Panc1 (cell line): ENCODE results near the gene ZNF335. TPM values are rescaled to one million over a fixed set of nuclear protein-coding genes. Genes with fewer than 3 reads are reported as not detected.

ENCODE experiments used
- ATAC-seq: fragments of 200-7000 bp; cut with Tn5 transposase; 2 replicates; pipeline ENCODE4 v1.9.1; 2020; ENCODE audit warnings: mild to moderate bottlenecking, moderate library complexity
- BruUV-seq: library from RNA; stranded (reverse); fragments of 400-500 nt; replicated peaks from 2 replicates; lab custom pipeline; 2021; lab: Mats Ljungman, UMichigan
- CTCF ChIA-PET: fragments of 300-600 bp; sonication (Branson Sonifier 250); formaldehyde crosslinking; loops from one replicate; lab custom pipeline; 2022; ENCODE audit warnings: antibody characterized with exemption; lab: Charles Lee
- POLR2A ChIA-PET: fragments of 300-600 bp; sonication (Branson Sonifier 250); formaldehyde crosslinking; loops from one replicate; lab custom pipeline; 2022; ENCODE audit warnings: antibody characterized with exemption; lab: Charles Lee
- DNase-seq: peaks from one replicate; pipeline ENCODE4 v3.0.0-alpha.2; 2010; ENCODE audit warnings: low read depth, low spot score
- H3K27ac ChIP-seq: 2 replicates; pipeline ENCODE4 v1.5.1; 2011; ENCODE audit warnings: mild to moderate bottlenecking, low read length, inconsistent platforms
- H3K27me3 ChIP-seq: fragments of 200-500 bp; sonication (Bioruptor generic); 2 replicates; pipeline ENCODE4 v1.6.0; 2014; ENCODE audit warnings: low read length, inconsistent platforms; ENCODE audit not compliant: control insufficient read depth, insufficient read depth
- H3K36me3 ChIP-seq: fragments of 200-500 bp; sonication (Bioruptor generic); 2 replicates; pipeline ENCODE4 v1.5.1; 2014; ENCODE audit warnings: inconsistent platforms, mild to moderate bottlenecking, low read length, moderate library complexity; ENCODE audit not compliant: control insufficient read depth, insufficient read depth
- H3K4me1 ChIP-seq: 2 replicates; pipeline ENCODE4 v1.5.1; 2011; ENCODE audit warnings: inconsistent platforms, mild to moderate bottlenecking, low read length, moderate library complexity; ENCODE audit not compliant: control insufficient read depth, insufficient read depth
- H3K4me3 ChIP-seq, 2 experiments: 2 replicates each; pipeline ENCODE4 v1.5.1; 2011 to 2012; ENCODE audit warnings: low read depth in 2 of 2, low read length in 2 of 2, mild to moderate bottlenecking in 2 of 2, inconsistent platforms in 1 of 2, moderate library complexity in 1 of 2
- H3K9me3 ChIP-seq: fragments of 200-500 bp; sonication (Bioruptor generic); 2 replicates; pipeline ENCODE4 v1.5.1; 2014; ENCODE audit warnings: low read depth, mild to moderate bottlenecking, inconsistent platforms, low read length, moderate library complexity; ENCODE audit not compliant: control insufficient read depth, insufficient read depth
- POLR2AphosphoS5 ChIP-seq: IDR thresholded peaks from 2 replicates; pipeline ENCODE4 v1.6.1; 2012; ENCODE audit warnings: mild to moderate bottlenecking, low read depth, low read length, moderate library complexity
- SIN3A ChIP-seq: IDR thresholded peaks from 2 replicates; pipeline ENCODE4 v1.6.1; 2012; ENCODE audit warnings: low read depth, mild to moderate bottlenecking, low read length, moderate library complexity, borderline replicate concordance; ENCODE audit not compliant: insufficient read depth
- TCF7L2 ChIP-seq: IDR thresholded peaks from 2 replicates; pipeline ENCODE4 v1.6.1; 2011; ENCODE audit warnings: mild to moderate bottlenecking, low read depth, low read length, inconsistent platforms
- in situ Hi-C: cut with HindIII; loops from 2 replicates; pipeline ENCODE4 v1.10.0; 2016; ENCODE audit warnings: low sequenced_read_pairs, low pct_unique_long_range_greater_than_20kb
- intact Hi-C: fragments of 100-400 bp; cut with micrococcal nuclease; formaldehyde crosslinking; loops from one replicate; pipeline ENCODE4 v1.10.0; 2022; ENCODE audit not compliant: unreplicated experiment
- total RNA-seq: library from RNA; stranded (reverse); gene quantifications from one replicate; pipeline ENCODE4 v1.2.1, GENCODE V29; 2021; ENCODE audit not compliant: unreplicated experiment
- TF ChIP-seq, protein P1 (sequence below), 2 experiments: IDR thresholded peaks; 2 replicates each; pipeline ENCODE4 v1.6.1; 2011 to 2012; ENCODE audit warnings: low read depth in 2 of 2, control low read depth in 1 of 2, low read length in 1 of 2, mild to moderate bottlenecking in 1 of 2, moderate library complexity in 1 of 2; ENCODE audit not compliant: insufficient read depth in 1 of 2
- TF ChIP-seq, protein P2 (sequence below): fragments of 450-650 bp; IDR thresholded peaks from 2 replicates; pipeline ENCODE4 v1.5.1; 2017; ENCODE audit warnings: mild to moderate bottlenecking

Gene ZNF335
- total RNA-seq, 1 experiment from 2014 or later, result 31.1 TPM

DNA sequence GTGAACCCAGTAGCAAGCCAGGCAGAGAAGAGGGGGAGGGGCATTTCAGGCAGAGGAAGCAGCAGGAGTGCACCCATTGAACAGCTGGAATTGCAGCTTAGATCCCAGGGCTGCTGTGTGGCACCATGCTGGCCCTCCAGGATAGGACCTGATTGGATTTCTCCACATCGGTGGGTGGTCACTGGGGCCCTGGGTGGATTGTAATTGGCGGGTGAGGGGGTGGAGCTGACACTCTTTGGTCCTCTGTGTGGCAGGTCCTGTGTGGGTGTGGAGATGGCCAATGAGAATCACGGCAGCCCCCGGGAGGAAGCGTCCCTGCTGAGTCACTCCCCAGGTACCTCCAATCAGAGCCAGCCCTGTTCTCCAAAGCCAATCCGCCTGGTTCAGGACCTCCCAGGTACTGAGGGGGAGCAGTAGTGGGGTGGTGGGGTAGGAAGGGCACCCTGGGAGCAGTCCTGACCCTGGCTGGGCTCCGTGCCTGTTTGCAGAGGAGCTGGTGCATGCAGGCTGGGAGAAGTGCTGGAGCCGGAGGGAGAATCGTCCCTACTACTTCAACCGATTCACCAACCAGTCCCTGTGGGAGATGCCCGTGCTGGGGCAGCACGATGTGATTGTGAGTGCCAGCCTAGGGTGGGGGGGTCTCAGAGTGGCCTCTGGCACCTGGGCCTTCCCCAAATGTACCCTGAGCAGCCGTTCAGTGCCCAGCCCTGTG is 33.1 kb downstream of the ZNF335 start:
- ATAC-seq, result no peak
- Histone ChIP-seq H3K27me3 (no peaks in the 10 kb centered on the region), H3K9me3 (no peaks in the 10 kb centered on the region), H3K27ac (no peak overlapping the region), H3K36me3 (no peaks in the 10 kb centered on the region; the same call in 1 of the 2 replicates), H3K4me1 (peaks cover 4% of the 10 kb centered on the region), H3K4me3 (no peak overlapping the region)
- in situ Hi-C loops, result no loop called here
- BruUV-seq, result no TSS peak
- no peak for DNase-seq
- intact Hi-C loops, result no loop called here
- ChIA-PET POLR2A (no interaction called here), CTCF (interaction anchor here (0.6 kb wide), 2 partner anchors 15 to 37 kb away, joined by 4 to 13 read pairs; no protein-coding TSS in a partner anchor)
- TF ChIP-seq, protein P1, sequence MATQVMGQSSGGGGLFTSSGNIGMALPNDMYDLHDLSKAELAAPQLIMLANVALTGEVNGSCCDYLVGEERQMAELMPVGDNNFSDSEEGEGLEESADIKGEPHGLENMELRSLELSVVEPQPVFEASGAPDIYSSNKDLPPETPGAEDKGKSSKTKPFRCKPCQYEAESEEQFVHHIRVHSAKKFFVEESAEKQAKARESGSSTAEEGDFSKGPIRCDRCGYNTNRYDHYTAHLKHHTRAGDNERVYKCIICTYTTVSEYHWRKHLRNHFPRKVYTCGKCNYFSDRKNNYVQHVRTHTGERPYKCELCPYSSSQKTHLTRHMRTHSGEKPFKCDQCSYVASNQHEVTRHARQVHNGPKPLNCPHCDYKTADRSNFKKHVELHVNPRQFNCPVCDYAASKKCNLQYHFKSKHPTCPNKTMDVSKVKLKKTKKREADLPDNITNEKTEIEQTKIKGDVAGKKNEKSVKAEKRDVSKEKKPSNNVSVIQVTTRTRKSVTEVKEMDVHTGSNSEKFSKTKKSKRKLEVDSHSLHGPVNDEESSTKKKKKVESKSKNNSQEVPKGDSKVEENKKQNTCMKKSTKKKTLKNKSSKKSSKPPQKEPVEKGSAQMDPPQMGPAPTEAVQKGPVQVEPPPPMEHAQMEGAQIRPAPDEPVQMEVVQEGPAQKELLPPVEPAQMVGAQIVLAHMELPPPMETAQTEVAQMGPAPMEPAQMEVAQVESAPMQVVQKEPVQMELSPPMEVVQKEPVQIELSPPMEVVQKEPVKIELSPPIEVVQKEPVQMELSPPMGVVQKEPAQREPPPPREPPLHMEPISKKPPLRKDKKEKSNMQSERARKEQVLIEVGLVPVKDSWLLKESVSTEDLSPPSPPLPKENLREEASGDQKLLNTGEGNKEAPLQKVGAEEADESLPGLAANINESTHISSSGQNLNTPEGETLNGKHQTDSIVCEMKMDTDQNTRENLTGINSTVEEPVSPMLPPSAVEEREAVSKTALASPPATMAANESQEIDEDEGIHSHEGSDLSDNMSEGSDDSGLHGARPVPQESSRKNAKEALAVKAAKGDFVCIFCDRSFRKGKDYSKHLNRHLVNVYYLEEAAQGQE (IDR thresholded peaks at IDR 0.05; ENCODE audit: insufficient read depth in 1 of 2, low read depth in 2 of 2, low read length in 1 of 2), result no peak
- TF ChIP-seq POLR2AphosphoS5, result no peak
- TF ChIP-seq, protein P2, sequence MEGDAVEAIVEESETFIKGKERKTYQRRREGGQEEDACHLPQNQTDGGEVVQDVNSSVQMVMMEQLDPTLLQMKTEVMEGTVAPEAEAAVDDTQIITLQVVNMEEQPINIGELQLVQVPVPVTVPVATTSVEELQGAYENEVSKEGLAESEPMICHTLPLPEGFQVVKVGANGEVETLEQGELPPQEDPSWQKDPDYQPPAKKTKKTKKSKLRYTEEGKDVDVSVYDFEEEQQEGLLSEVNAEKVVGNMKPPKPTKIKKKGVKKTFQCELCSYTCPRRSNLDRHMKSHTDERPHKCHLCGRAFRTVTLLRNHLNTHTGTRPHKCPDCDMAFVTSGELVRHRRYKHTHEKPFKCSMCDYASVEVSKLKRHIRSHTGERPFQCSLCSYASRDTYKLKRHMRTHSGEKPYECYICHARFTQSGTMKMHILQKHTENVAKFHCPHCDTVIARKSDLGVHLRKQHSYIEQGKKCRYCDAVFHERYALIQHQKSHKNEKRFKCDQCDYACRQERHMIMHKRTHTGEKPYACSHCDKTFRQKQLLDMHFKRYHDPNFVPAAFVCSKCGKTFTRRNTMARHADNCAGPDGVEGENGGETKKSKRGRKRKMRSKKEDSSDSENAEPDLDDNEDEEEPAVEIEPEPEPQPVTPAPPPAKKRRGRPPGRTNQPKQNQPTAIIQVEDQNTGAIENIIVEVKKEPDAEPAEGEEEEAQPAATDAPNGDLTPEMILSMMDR, result no peak
- no peak for TF ChIP-seq TCF7L2
- TF ChIP-seq SIN3A, result no peak

DNA sequence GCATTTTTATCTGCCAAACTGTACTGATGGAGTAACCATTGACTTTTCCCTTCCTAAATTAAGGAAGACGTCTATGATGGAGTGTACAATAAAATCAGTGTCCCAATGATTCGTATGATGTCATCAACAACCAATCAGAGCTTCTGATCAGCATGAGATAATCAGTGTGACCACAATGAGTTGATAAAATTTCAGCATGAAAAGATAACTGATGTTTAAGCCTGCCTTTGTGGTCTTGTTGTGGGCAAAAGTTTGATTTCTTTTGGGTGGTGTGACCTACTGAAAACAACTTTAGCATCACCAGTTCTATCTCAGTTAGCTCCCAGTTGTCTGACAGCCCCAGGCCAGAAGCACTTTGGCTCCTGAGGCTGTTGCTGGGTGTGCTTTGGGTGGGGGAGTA is 34.2 kb downstream of the ZNF335 start:
- TF ChIP-seq SIN3A (no peak), POLR2AphosphoS5 (no peak), TCF7L2 (no peak)
- TF ChIP-seq, protein P1 (IDR thresholded peaks at IDR 0.05; ENCODE audit: insufficient read depth in 1 of 2, low read depth in 2 of 2, low read length in 1 of 2), result no peak
- TF ChIP-seq, protein P2, result no peak
- no peak overlapping the region for H3K4me3 ChIP-seq
- BruUV-seq, result no TSS peak
- H3K4me1 ChIP-seq, result peaks cover 12% of the 10 kb centered on the region
- ChIA-PET POLR2A (no interaction called here), CTCF (no interaction called here)
- intact Hi-C loops, result no loop called here
- no peaks in the 10 kb centered on the region for H3K27me3 ChIP-seq
- no peaks in the 10 kb centered on the region; the same call in 1 of the 2 replicates for H3K36me3 ChIP-seq
- H3K27ac ChIP-seq, result no peak overlapping the region
- ATAC-seq (no peak), DNase-seq (no peak)
- no peaks in the 10 kb centered on the region for H3K9me3 ChIP-seq
- in situ Hi-C loops, result no loop called here
